HS-27A (cell line): Measurements from ENCODE around the gene TMEM272.
A peak's percentile ranks its signal among the peaks of the same experiment; 100 is the strongest.

Source experiments
- DNase-seq: peaks from one replicate; pipeline ENCODE4 v3.0.0-alpha.2; 2012; ENCODE audit warnings: low read depth, missing footprints

Gene TMEM272, protein sequence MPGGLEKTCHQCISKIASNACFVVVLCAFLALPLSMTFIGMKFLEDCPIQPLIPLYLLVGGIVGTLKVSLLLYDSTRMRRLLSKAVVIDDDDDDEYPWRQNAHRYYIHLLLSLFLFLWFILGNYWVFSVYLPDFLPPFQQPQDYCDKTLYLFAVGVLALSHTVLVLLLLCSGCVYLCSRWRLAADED

GRCh38 chr13:51844862-51845573 is at the start of gene TMEM272:
TMEM272 (minus strand) TSS chr13:51845177; CDS start chr13:51838530, 6,647 bp downstream.
- DNase-seq, result peak; percentile 15

GRCh38 chr13:51894239-51894638 is 49.3 kb upstream of the TMEM272 start:
- no peak for DNase-seq

DNA sequence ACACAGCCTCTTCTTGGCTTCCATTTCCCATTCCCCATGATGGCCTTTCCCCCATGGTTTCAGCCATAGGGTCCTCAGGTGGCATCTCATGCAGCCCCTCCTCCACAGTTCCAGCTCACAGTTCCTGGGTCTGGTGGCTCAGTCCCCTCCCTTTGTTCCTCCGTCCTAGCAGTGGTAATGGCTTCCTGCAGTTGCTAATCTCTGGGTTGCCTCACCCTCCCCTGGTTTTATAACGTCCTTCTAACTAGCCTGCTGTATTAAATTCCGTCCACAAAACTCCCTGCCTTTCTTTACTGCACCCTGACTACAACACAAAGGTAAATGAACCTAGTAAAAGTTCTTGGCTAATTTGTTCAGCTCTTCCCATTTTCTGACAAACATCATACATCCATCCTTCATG is 47.7 kb upstream of the TMEM272 start:
- no peak for DNase-seq

GRCh38 chr13:51887468-51887867 is 42.5 kb upstream of the TMEM272 start:
- DNase-seq, result no peak

- no peak for DNase-seq
These were observed 40.7 kb upstream of the TMEM272 start for GRCh38 chr13:51885651-51886050.

GRCh38 chr13:51883226-51883600 is 38.2 kb upstream of the TMEM272 start:
- DNase-seq, result no peak

GRCh38 chr13:51882570-51883225 is 37.7 kb upstream of the TMEM272 start:
- DNase-seq, result no peak

DNA sequence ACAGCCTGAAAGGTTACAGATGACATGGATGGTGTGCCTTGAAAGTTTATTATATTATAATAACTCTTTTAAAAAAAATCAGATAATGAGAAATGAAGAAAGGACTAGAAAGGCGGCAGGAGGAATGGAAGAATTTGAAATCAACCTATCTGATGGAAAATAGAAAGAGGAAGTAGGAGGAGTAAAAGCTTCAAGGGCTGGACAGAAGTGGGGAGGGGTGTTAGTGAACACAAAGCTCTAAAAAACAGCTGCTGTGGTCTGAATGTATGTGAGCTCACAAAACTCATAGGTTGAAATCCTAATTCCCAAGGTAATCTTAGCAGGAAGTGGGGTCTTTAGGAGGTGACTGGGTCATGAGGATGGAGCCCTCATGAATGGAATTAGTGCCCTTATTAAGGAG is 36.3 kb upstream of the TMEM272 start:
- no peak for DNase-seq

- no peak for DNase-seq
These were observed 34.2 kb upstream of the TMEM272 start for GRCh38 chr13:51879133-51879532.

DNA sequence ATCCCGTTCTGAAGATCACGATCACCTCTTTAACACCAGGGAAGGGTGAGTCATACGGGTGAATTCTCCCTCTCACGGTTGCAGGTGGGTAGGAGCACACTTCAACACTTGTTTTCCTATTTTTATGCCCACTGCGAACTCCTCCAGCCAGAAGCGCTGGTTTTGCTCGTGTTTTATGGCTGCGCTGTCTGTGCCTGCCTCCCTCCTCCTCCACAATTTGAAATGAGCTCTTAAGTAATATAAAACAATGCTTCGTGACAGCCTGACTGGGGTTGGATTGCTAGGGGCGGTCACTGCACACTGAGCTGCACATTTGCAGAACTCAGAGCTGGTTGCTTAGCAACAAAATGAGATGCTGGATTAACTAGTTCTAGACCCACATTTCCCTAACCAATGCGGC is 29.7 kb upstream of the TMEM272 start:
- no peak for DNase-seq

DNA sequence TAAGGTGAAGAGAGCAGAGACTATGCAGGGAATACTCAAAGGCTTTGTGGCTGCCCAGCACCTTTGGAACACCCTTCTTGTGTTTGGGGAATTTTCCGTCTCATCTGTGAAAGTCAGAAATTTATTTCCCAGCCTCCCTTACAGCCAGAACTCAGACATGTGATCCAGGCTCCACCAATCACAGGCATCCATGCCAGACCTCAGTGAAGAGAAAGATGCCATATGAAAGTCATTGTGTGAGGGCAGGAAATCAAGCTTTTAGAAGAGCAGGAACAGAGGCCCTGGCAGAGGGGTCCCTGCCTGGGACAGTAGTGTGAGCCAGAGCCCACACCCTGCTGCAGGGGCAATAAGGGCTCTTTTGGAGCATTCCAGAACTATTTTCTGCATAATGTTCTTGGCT is 28.9 kb upstream of the TMEM272 start:
- DNase-seq, result no peak

DNA sequence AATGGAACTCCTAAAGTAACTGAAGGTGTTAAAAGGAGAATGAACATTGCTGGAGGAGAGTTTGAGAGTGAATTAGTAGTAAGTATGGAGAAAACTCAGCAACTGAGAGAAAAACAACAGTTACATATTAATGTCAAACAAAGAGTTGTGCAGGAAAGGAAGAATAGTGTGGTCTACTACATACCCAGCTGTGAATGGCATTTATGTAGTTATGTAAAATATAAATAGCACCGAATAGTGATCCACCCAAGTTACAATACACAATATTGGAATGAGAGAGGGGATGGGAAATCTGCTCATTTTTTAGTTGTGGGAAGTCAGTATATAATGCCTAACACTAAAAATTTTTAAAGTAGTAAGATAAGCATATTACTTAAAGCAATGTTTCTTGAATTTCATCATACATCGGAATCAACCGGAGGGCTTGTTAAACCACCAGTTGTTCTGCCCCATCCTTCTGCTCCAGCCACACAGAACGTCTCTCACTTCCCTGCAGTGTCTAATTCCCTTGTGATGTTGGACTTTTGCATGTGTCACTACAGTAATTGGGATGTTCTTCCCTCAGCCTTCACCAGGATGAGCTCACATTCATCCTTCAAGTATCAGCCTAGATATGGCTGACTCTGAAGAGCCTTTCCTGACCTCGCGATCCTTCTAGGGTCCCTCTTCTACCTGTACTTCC is 28.3 kb upstream of the TMEM272 start:
- DNase-seq, result no peak

DNA sequence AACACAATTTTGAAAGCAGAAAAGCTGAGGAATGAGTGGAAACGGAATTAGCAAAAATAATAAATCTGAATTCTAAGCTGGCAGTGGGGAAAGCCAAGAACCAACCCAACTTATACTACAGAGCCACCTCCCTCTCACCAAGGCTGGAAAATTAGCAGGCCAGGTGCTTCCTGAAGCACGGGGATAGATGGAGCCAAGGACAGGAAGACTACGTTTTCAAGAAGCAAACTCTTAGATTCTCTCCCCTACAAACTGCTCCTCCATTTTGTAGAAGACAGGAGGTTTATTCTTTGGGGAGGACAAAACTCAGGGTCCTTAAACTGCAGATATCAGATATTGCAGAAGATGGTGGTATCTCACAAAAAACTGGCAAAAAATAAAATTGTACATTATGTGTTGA is 25.6 kb upstream of the TMEM272 start:
- no peak for DNase-seq

DNA sequence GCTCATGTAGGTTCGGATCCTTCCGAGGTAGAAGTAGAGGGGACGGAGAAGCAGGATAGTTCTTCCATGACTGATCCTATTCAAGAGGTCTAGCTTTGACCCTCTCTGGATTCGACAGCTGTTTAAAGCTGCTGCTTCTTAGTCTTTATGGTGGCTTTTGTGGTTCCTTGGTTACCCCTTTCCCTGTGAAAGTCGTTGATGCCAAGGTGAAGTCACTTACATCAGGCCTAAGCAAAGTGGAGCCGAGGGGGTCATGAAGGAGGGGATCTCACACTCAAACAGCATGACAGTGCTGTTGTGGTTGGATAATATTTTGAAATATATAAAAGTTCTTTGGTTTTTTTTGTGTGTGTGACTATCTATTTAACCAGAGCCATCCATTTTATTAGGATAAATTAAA is 24.9 kb upstream of the TMEM272 start:
- no peak for DNase-seq

- no peak for DNase-seq
These were observed 22.1 kb upstream of the TMEM272 start for GRCh38 chr13:51867062-51867461.

DNA sequence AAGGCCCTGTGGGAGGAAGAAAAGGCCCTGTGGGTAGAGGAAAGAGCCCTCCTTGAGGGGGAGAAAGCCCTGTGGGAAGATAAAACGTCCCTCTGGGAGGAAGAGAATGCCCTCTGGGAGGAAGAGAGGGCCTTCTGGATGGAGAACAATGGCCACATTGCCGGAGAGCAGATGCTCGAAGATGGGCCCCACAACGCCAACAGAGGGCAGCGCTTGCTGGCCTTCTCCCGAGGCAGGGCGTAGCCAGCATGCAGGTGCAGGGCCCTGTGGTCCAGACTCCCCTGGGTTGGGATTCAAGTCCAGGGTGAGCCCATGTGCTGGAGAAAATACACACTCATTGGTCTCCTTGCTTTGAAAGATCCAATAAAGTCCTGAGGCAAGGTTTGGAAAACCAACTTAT is 20.9 kb upstream of the TMEM272 start:
- DNase-seq, result no peak

- DNase-seq, result no peak
These were observed 18.0 kb upstream of the TMEM272 start for GRCh38 chr13:51862957-51863356.

DNA sequence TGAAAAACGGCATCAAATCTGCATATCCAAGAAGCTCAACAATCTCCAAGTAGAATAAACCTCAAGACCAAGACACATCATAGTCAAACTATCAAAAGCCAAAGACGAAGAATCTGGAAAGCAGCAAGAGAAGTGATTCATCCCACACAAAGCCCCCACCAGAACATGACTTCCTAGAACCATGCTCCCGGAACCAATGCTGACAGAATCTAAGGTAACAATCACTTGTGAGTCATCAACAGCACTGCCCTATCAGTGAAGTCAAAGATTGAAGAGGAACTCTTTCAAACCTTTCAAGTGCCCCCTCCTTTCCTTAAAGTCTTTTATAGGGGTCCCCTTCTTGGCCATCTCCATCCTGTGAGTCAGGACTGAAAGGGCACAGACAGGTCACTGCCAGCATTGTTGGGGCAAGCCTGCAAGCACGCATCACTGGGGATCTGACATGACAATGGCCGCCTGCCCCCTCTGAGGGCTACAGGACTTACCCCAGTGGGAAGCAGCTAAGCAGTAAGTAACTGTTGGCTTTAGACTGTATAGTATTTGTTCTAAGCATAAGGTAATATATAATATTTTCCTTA is 16.8 kb upstream of the TMEM272 start, which contains the start of gene CCDC70:
Gene CCDC70, plus strand, starts transcription at position 247 of the 578 bp plus-strand sequence. CDS start 3,443 bp downstream, outside the sequence.
- DNase-seq, result no peak

DNA sequence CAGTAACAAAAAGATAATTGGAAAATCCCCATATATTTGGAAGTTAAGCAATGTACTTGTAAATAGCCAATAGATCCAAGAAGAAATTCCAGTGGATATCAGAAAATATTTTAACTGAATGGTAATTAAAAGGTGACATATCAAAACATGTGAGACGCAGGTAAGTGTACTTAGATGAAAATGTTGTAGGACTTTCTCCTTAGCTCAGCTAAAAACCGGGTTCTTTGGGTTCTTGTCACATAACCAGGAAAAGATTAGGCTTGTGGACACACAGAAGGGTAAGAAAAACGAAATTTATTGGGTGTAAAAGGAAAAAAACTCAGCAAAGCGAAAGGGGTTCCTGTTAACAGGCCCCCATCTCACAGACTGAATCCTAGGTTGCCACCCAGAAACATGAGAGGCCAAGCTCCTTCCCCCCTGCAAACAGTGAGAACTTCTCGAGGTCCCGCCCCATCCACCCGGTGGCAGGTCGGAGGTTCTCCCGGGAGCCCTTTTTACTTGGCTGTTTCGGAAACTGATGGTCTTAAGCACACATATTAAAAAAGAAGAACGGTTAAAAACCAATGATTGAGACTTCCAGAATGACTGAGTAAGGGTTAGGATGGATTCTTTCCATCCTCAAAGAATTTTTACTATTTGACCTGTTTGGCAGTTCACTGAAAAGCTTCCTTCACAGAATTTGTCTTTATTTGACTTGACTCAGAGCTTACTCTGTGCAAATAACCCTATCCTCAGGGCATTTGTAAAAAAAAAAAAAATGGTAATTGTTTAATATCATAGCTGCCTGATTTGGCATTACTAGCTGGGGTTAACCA is 13.7 kb upstream of the TMEM272 start:
- no peak for DNase-seq

DNA sequence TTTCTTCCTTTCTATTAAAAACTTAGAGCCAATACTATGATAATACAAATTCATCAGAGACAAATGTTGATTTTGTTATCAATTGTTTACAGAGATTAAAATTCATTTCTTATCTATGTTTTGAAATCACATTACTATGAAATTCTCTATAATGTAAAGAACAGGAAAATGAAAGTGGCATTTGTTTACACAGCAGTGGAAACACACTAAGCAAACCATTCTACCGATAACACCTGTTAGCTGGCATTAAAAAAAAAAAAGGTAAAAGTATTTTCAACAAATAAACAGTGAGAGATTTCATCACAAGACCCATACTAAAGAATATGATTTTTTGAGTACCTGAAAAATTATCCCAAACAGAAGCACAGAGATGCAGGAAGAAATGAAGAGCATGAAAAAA is 12.0 kb upstream of the TMEM272 start:
- no peak for DNase-seq

- no peak for DNase-seq
These were observed 11.2 kb upstream of the TMEM272 start for GRCh38 chr13:51856027-51856736.
